ENCODE data around the gene ZNF654.

GRCh38 chr3:88168171-88168570 lies 109.1 kb downstream of the ZNF654 start:
- TF ChIP-seq CTCF (IDR thresholded peaks at IDR 0.05) (no peak), POLR2A (IDR thresholded peaks at IDR 0.05) (no peak)

Data from uterus (tissue), 2 donors.